Left hindlimb (tissue), 1 donor: Measurements from ENCODE around the gene TFF1.

ENCODE experiments used
- DNase-seq: peaks from one replicate; pipeline ENCODE4 v3.0.0-alpha.2; 2018

The TFF1 gene

DNA sequence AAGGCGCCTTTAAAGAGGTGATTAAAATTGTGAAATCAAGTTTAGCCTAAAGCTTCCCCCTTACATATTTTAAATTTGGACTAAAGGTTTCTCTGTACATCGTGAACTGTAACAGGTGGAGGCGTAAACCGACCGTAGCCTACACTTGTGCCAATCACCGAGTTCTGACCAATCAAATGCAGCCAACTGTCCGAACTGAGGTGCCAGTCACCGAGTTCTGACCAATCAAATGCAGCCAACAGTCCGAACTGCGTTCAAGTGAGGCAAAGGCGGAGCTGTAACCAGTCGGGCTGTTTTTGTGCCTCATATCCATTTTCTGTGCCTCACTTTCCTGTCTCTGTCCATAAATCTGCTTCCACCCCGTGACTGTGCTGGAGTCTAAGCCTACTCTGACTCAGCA is 7.4 kb downstream of the TFF1 start:
- DNase-seq: no peak

GRCh38 chr21:42358261-42358660 is 8.1 kb downstream of the TFF1 start:
- no peak for DNase-seq

DNA sequence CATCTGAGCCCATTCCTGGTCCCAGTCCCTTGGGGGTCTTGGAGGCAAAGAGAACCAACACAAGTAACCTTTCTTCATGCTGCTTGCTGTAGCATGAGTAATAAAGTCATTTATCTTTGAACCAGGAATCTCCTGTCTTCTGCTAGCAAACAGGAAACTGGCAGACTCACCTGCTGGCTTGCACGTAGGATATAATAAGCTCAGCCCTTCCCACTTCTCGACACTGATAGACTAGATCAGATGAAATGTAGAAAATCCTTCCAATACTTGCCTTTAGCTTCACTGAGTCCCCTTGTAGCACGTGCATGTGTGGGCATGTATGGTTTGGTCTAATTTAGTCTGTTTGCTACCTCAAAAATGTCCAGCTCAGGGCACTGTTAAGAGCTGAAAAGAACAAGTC is 9.0 kb downstream of the TFF1 start:
- DNase-seq: no peak

DNA sequence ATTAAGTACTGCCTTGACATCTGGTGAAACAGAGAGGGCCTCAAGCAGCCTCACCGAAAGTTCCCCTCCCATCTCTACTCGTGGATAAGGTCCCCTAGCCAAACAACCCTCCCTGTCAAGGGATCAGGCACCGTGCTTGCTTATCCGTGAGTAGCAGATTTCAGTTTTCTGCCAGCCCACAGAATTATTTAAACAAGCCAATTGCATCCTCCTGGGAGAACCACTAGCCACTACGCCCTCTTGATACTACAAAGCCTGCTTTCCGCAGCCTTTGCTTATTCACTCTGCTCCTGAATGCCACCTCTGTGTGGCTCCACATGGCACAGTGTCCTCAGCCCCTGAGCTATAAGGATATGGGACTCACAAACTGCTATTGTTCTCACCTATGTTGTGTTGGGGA is 9.7 kb downstream of the TFF1 start:
- DNase-seq: no peak

DNA sequence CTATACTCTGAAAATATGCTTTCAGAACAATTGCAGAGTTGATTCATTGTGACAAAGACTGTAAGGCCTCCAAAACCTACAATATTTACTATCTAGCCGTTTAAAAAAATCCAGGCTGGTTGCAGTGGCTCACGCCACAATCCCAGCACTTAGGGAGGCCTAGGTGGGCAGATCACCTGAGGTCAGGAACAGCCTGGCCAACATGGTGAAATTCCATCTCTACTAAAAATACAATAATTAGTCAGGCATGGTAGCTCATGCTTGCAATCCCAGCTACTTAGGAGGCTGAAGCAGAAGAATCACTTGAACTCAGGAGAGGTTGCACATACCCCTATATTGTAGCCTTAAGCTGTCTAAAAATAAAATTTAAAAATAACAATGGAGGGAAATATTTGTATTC is 10.3 kb downstream of the TFF1 start:
- no peak for DNase-seq

GRCh38 chr21:42353623-42354022 is 12.7 kb downstream of the TFF1 start:
- DNase-seq: no peak

DNA sequence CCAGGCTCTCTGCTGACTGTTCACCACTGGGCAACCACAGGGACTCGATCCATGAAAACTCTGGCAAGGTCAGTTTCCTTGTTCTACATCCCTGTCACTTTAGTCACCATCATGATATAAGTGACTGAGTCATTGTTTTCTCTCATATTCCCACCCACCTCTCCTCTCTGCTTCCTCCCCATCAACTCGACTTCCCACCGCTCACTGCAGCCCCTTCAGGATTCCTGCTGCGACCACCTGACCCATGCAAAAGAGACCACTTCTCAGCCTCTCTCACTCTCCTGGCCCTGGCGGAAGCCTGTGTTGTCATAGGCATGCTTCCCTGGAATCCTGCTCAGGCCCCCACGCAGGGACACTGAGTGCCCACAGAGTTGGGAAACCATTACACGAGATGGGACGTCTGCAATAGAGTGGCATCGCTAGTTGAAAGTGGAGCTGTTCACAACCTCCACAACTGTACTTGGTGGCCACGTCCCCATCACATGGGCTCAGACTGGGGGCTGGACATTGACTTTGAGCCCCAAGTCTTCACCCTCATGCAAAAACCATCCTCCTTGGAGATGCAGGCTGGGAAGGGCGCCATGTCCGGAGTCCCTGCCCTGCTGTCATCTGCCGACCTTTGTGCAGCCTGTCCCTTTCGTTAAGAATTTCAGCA is 13.8 kb downstream of the TFF1 start:
- DNase-seq: no peak

- no peak for DNase-seq
Observed at GRCh38 chr21:42351626-42352440, 14.5 kb downstream of the TFF1 start.

DNA sequence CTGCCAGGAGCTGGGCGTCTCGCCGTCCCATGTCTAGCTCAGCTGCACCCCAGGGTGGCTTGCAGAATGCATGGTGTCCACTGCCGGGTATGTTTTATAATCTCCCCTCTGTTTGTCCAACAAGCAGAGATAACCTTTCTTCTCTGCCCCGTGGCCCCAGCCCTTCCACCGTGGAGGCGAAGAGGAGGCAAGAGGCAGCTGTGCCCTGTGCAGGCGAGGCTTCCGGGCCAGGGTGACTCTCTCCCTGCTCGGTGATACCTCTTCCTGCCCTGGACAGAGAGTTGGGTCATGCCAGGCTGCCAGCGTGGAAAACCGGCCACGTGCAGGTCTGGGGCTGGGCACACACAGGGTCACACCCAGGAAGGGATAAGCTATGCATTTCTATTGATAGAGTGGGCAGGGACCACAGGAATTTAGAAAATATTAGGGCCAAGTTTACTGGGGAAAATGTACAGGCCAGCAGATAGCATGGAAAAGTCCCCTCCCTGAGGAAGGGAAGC is 15.4 kb downstream of the TFF1 start, which contains the start of gene TFF2:
Gene TFF2 (minus strand): TSS at position 68 of the 500 bp plus-strand sequence. CDS start 37 bp downstream, at position 31.
- no peak for DNase-seq

- no peak for DNase-seq
Observed at GRCh38 chr21:42350318-42350910, 15.9 kb downstream of the TFF1 start.

GRCh38 chr21:42349420-42350317 is 16.7 kb downstream of the TFF1 start:
- DNase-seq: no peak

GRCh38 chr21:42348762-42349161 is 17.6 kb downstream of the TFF1 start:
- no peak for DNase-seq

- DNase-seq: no peak
Observed at GRCh38 chr21:42347601-42348327, 18.6 kb downstream of the TFF1 start.

DNA sequence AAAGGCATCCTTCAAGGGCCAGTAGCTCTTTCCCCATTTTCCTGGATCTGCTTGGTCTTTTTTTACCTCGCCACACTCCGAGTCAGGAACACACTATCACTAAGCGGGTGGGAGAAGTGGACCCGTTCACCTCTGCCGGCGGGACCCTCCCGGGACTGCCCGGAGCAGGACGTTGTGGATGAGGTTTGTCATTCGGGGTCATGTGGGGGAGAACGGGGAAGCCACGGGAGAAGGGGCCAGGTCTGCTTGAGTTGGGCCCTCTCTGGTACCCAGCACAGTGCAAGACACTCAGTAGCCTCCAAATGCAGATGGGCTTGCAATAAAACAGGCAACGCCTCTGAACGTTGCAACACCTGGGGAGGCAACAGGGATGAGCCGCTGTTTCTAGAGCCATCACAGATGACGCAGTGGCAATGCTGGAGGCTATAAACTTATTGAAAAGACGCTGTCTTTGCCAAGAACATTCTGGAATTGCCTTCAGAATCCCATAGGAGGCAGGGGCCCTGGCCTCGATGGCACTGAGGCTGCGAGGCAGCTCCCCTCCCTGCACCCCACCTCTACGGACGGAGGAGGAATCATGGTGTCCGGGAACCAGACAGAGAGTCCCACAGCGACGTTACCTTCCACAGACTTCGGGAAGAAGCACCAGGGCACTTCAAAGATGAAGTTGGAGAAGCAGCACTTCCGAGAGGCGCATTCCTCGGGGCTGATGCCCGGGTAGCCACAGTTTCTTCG is 19.3 kb downstream of the TFF1 start:
- DNase-seq: no peak

GRCh38 chr21:42346441-42346840 is 19.9 kb downstream of the TFF1 start:
- no peak for DNase-seq

DNA sequence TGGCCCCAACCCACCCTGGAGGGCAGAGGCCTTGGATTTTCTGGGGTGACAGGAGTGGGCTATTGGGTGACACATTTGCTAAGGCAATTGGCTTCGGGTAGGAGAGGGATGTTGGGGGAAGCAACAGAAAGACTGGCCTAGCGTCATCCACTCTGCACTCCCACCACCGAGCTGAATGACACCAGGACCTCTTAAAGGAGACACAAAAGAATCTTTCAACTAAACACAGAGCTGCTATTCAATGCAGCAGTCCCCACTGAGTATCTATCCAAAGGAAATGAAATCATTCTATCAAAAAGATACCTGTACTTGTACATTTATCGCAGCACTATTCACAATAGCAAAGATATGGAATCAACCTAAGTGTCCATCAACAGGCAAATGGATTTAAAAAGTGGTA is 21.7 kb downstream of the TFF1 start:
- DNase-seq: no peak

DNA sequence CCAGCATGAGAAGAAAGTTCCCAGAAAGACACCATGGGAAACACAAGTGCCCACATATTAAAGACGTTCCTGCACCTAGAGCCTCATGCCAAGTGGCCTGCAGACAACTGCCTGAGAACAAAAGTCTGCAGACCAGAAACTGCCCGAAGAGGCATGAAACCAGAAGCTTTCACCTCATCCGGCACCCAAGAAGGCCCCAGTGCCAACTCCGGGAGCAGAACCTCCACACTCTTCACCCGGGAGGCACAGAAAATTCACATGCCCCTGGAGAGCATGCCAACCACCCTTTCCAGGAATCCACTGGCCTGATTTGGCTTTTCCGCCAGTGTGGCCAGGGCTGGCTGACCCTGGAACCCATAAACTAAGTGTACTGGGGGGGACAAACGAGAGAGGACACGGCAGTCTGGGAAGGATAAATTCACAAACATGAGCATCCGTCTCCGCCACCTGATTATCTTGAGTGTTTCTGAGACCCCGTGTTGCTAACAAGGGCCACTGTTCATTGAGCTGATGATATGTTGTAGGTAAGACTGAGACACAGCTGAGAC is 22.3 kb downstream of the TFF1 start:
- DNase-seq: no peak

DNA sequence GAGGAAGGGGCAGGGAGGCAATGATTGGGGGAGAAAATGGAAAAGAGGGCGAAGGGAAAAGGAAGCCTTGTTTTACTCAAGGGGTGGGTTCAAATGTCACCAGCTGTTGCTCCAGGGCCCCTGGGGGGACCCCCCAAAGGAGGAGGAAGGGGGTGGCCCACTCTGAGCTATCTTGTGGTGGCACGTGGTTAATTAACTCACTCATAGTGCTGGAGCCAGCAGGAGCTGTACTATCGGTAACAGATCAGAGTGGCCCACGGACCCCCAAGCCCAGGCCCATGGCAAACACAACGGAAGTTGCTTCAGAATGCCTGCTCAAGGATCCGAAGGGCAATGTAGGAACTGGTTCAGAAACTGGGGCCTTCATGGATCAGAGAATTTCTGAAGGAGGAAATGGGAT is 22.8 kb downstream of the TFF1 start:
- DNase-seq: no peak

GRCh38 chr21:42343101-42343500 is 23.2 kb downstream of the TFF1 start:
- DNase-seq: no peak

GRCh38 chr21:42341776-42342542 is 24.4 kb downstream of the TFF1 start:
- DNase-seq: no peak
